Activated naive CD8-positive, alpha-beta T cell treated with anti-CD3 and anti-CD28 coated beads, Interleukin-2, amount 50 U/mL, for 24 hours (primary cell): ENCODE measurements around the gene RUNX3.
A peak's percentile ranks its signal among the peaks of the same experiment; 100 is the strongest.

Experiments used
- ATAC-seq: fragments of 150-1000 bp; cut with Tn5 transposase; one replicate; pipeline ENCODE4 v1.10.0; 2021
- DNase-seq: peaks from one replicate; pipeline ENCODE4 v3.0.0; 2021
- H3K27ac Mint-ChIP-seq: one replicate; pipeline ENCODE4 v1.8.0; 2021; ENCODE audit warnings: mild to moderate bottlenecking, mixed read lengths
- H3K27me3 Mint-ChIP-seq: one replicate; pipeline ENCODE4 v1.8.0; 2021; ENCODE audit warnings: mixed read lengths
- H3K36me3 Mint-ChIP-seq: one replicate; pipeline ENCODE4 v1.8.0; 2021; ENCODE audit warnings: low read depth, mixed read lengths
- H3K4me1 Mint-ChIP-seq: one replicate; pipeline ENCODE4 v1.8.0; 2021; ENCODE audit warnings: mixed read lengths
- H3K4me3 Mint-ChIP-seq: one replicate; pipeline ENCODE4 v1.8.0; 2021; ENCODE audit warnings: mild to moderate bottlenecking, moderate library complexity, mixed read lengths
- H3K9me3 Mint-ChIP-seq: one replicate; pipeline ENCODE4 v1.8.0; 2021; ENCODE audit warnings: mixed read lengths

Gene RUNX3

GRCh38 chr1:24921938-24922662, 8.0 kb downstream of the RUNX3 start:
- peak overlapping the region; percentile 96 for H3K27ac Mint-ChIP-seq
- H3K36me3 Mint-ChIP-seq: peaks cover 80% of the 10 kb centered on the region
- DNase-seq (no peak), ATAC-seq (peak; percentile 8)
- peak overlapping the region; percentile 58 for H3K4me3 Mint-ChIP-seq
- peaks cover 2% of the 10 kb centered on the region for H3K27me3 Mint-ChIP-seq
- no peaks in the 10 kb centered on the region for H3K9me3 Mint-ChIP-seq
- peaks cover 99% of the 10 kb centered on the region for H3K4me1 Mint-ChIP-seq

GRCh38 chr1:24921412-24921811, 8.7 kb downstream of the RUNX3 start:
- Mint-ChIP-seq H3K27me3 (peaks cover 2% of the 10 kb centered on the region), H3K27ac (peak overlapping the region; percentile 96), H3K4me3 (peak overlapping the region; percentile 63), H3K9me3 (no peaks in the 10 kb centered on the region), H3K4me1 (peaks cover 98% of the 10 kb centered on the region), H3K36me3 (peaks cover 79% of the 10 kb centered on the region)
- ATAC-seq: no peak
- no peak for DNase-seq

GRCh38 chr1:24920533-24920925, 9.5 kb downstream of the RUNX3 start:
- Mint-ChIP-seq H3K27me3 (peaks cover 2% of the 10 kb centered on the region), H3K9me3 (no peaks in the 10 kb centered on the region), H3K36me3 (peaks cover 72% of the 10 kb centered on the region), H3K4me3 (peak overlapping the region; percentile 63), H3K4me1 (peaks cover 97% of the 10 kb centered on the region), H3K27ac (peak overlapping the region; percentile 96)
- DNase-seq: no peak
- ATAC-seq: no peak

- Mint-ChIP-seq H3K27ac (peak overlapping the region; percentile 96), H3K9me3 (no peaks in the 10 kb centered on the region), H3K4me1 (peaks cover 97% of the 10 kb centered on the region), H3K36me3 (peaks cover 69% of the 10 kb centered on the region), H3K4me3 (peak overlapping the region; percentile 63), H3K27me3 (no peaks in the 10 kb centered on the region)
- DNase-seq: no peak
- ATAC-seq: no peak
Observed at GRCh38 chr1:24919791-24920532, 10.1 kb downstream of the RUNX3 start.

GRCh38 chr1:24918995-24919605, 11.0 kb downstream of the RUNX3 start:
- Mint-ChIP-seq H3K9me3 (no peaks in the 10 kb centered on the region), H3K27ac (peak overlapping the region; percentile 96), H3K4me1 (peaks cover 97% of the 10 kb centered on the region), H3K27me3 (no peaks in the 10 kb centered on the region), H3K36me3 (peaks cover 66% of the 10 kb centered on the region), H3K4me3 (peak overlapping the region; percentile 28)
- ATAC-seq (no peak), DNase-seq (no peak)

GRCh38 chr1:24918370-24918769, 11.7 kb downstream of the RUNX3 start:
- ATAC-seq (no peak), DNase-seq (no peak)
- H3K27ac Mint-ChIP-seq: peak overlapping the region; percentile 81
- H3K36me3 Mint-ChIP-seq: peaks cover 64% of the 10 kb centered on the region
- no peaks in the 10 kb centered on the region for H3K27me3 Mint-ChIP-seq
- H3K4me3 Mint-ChIP-seq: peak overlapping the region; percentile 45
- H3K4me1 Mint-ChIP-seq: peaks cover 97% of the 10 kb centered on the region
- H3K9me3 Mint-ChIP-seq: no peaks in the 10 kb centered on the region

GRCh38 chr1:24917327-24918074, 12.6 kb downstream of the RUNX3 start:
- DNase-seq: no peak
- no peak for ATAC-seq
- H3K4me3 Mint-ChIP-seq: peak overlapping the region; percentile 26
- H3K36me3 Mint-ChIP-seq: peaks cover 60% of the 10 kb centered on the region
- no peaks in the 10 kb centered on the region for H3K27me3 Mint-ChIP-seq
- no peaks in the 10 kb centered on the region for H3K9me3 Mint-ChIP-seq
- H3K4me1 Mint-ChIP-seq: peaks cover 97% of the 10 kb centered on the region
- peak overlapping the region; percentile 74 for H3K27ac Mint-ChIP-seq

GRCh38 chr1:24915816-24916602, 14.1 kb downstream of the RUNX3 start:
- H3K4me3 Mint-ChIP-seq: peak overlapping the region; percentile 17
- DNase-seq: no peak
- no peaks in the 10 kb centered on the region for H3K9me3 Mint-ChIP-seq
- peak overlapping the region; percentile 95 for H3K27ac Mint-ChIP-seq
- no peaks in the 10 kb centered on the region for H3K27me3 Mint-ChIP-seq
- H3K36me3 Mint-ChIP-seq: peaks cover 65% of the 10 kb centered on the region
- ATAC-seq: no peak
- peaks cover 97% of the 10 kb centered on the region for H3K4me1 Mint-ChIP-seq

- DNase-seq (no peak), ATAC-seq (no peak)
- Mint-ChIP-seq H3K27me3 (no peaks in the 10 kb centered on the region), H3K27ac (peak overlapping the region; percentile 95), H3K9me3 (no peaks in the 10 kb centered on the region), H3K4me3 (peak overlapping the region; percentile 45), H3K36me3 (peaks cover 65% of the 10 kb centered on the region), H3K4me1 (peaks cover 94% of the 10 kb centered on the region)
Observed at GRCh38 chr1:24914226-24915069, 15.6 kb downstream of the RUNX3 start.

- peak overlapping the region; percentile 95 for H3K27ac Mint-ChIP-seq
- DNase-seq (no peak), ATAC-seq (no peak)
- no peaks in the 10 kb centered on the region for H3K27me3 Mint-ChIP-seq
- no peaks in the 10 kb centered on the region for H3K9me3 Mint-ChIP-seq
- no peak overlapping the region for H3K4me3 Mint-ChIP-seq
- H3K4me1 Mint-ChIP-seq: peaks cover 92% of the 10 kb centered on the region
- peaks cover 69% of the 10 kb centered on the region for H3K36me3 Mint-ChIP-seq
Observed at GRCh38 chr1:24913616-24914225, 16.4 kb downstream of the RUNX3 start.

- no peak for DNase-seq
- no peak for ATAC-seq
- Mint-ChIP-seq H3K4me3 (no peak overlapping the region), H3K4me1 (peaks cover 92% of the 10 kb centered on the region), H3K27ac (peak overlapping the region; percentile 95), H3K9me3 (no peaks in the 10 kb centered on the region), H3K27me3 (no peaks in the 10 kb centered on the region), H3K36me3 (peaks cover 69% of the 10 kb centered on the region)
Observed at GRCh38 chr1:24913274-24913604, 16.8 kb downstream of the RUNX3 start.

- H3K4me1 Mint-ChIP-seq: peaks cover 93% of the 10 kb centered on the region
- peak overlapping the region; percentile 42 for H3K4me3 Mint-ChIP-seq
- DNase-seq (no peak), ATAC-seq (peak; percentile 20)
- no peaks in the 10 kb centered on the region for H3K9me3 Mint-ChIP-seq
- peaks cover 71% of the 10 kb centered on the region for H3K36me3 Mint-ChIP-seq
- no peaks in the 10 kb centered on the region for H3K27me3 Mint-ChIP-seq
- H3K27ac Mint-ChIP-seq: peak overlapping the region; percentile 95
Observed at GRCh38 chr1:24912376-24913273, 17.5 kb downstream of the RUNX3 start.
